Transverse colon (tissue), 4 donors: ENCODE results near the gene ALG9. TPM values are rescaled to one million over a fixed set of nuclear protein-coding genes. Genes with fewer than 3 reads are reported as not detected.

Experiments
- DNase-seq: peaks from one replicate; pipeline ENCODE4 v3.0.0-alpha.2; 2019
- H3K27ac ChIP-seq, 4 donors: fragments of 200-600 bp; sonication (generic); 2 replicates each; pipeline ENCODE4 v1.5.1; 2016 to 2018; ENCODE audit warnings: inconsistent platforms in 4 of 4
- H3K27me3 ChIP-seq: fragments of 200-600 bp; sonication (generic); 2 replicates; pipeline ENCODE4 v1.5.1; 2017; ENCODE audit warnings: inconsistent platforms
- H3K36me3 ChIP-seq, 4 donors: fragments of 200-600 bp; sonication (generic); 2 replicates each; pipeline ENCODE4 v1.5.1; 2017 to 2019; ENCODE audit warnings: inconsistent platforms in 4 of 4
- H3K4me1 ChIP-seq, 4 donors: fragments of 200-600 bp; sonication (generic); 2 replicates each; pipeline ENCODE4 v1.5.1; 2017 to 2020; ENCODE audit warnings: inconsistent platforms in 4 of 4
- H3K4me3 ChIP-seq, 4 donors: fragments of 200-600 bp; sonication (generic); 1 replicate in 1 of 4; 2 replicates in 3 of 4; pipeline versions ENCODE4 v1.5.1 to v1.6.1; 2017 to 2019; ENCODE audit warnings: inconsistent platforms in 4 of 4
- H3K9me3 ChIP-seq, 2 donors: fragments of 200-600 bp; sonication (generic); 2 replicates each; pipeline ENCODE4 v1.5.1; 2017 to 2019; ENCODE audit warnings: inconsistent platforms in 2 of 2
- CTCF ChIP-seq, 5 experiments: fragments of 200-600 bp in 3 of 5; fragments of 450-650 bp in 2 of 5; sonication (generic) in 3 of 5; IDR thresholded peaks; 1 replicate in 2 of 5; 2 replicates in 3 of 5; pipeline ENCODE4 v1.5.1; 2016 to 2017; ENCODE audit warnings: antibody characterized with exemption in 5 of 5, inconsistent platforms in 3 of 5, mild to moderate bottlenecking in 2 of 5, moderate library complexity in 1 of 5
- EP300 ChIP-seq: sonication (generic); formaldehyde crosslinking; IDR thresholded peaks from one replicate; pipeline ENCODE4 v1.6.1; 2017; ENCODE audit warnings: antibody characterized with exemption, low read depth
- POLR2A ChIP-seq: fragments of 450-650 bp; IDR thresholded peaks from one replicate; pipeline ENCODE4 v1.6.1; 2016; ENCODE audit warnings: antibody characterized with exemption, mild to moderate bottlenecking, moderate library complexity
- POLR2AphosphoS5 ChIP-seq, 3 donors: sonication (generic); formaldehyde crosslinking; IDR thresholded peaks; one replicate each; pipeline ENCODE4 v1.6.1; 2016; ENCODE audit warnings: antibody characterized with exemption in 3 of 3
- WGBS, 2 donors: methylation state at CpG; one replicate each; pipeline ENCODE4 v1.1.5; 2018; ENCODE audit warnings: low coverage in 1 of 2; 5-methylcytosine and 5-hydroxymethylcytosine counted together
- in situ Hi-C, 4 donors: fragments of 200-750 bp; cut with MboI; loops; one replicate each; pipeline versions ENCODE4 v1.15.0 to v1.15.1; 2017; ENCODE audit warnings: low sequenced_read_pairs in 3 of 4, low pct_ligation_motif_present in 1 of 4, low pct_unique_long_range_greater_than_20kb in 1 of 4
- intact Hi-C: fragments of 100-400 bp; cut with DNase I; formaldehyde crosslinking; loops from one replicate; pipeline ENCODE4 v1.15.1; 2023; ENCODE audit warnings: low total_unique reads
- total RNA-seq, 4 donors: library from RNA; depleted of rRNA; stranded (reverse); fragments of >200 nt; gene quantifications; one replicate each; pipeline ENCODE4 v1.1.0, GENCODE V29; 2016

ALG9 gene
- total RNA-seq, 4 donors from 2014 or later, result 18.4 to 51.1 (median 35.0) TPM

- in situ Hi-C loops (no loop called here), intact Hi-C loops (no loop called here)
- Histone ChIP-seq H3K27me3 (no peaks in the 10 kb centered on the region), H3K9me3 (no peaks in the 10 kb centered on the region), H3K36me3 (peaks cover 0 to 38% (median 7%) of the 10 kb centered on the region in 4 donors), H3K4me3 (no peak overlapping the region), H3K4me1 (peaks cover 0 to 25% (median 3%) of the 10 kb centered on the region in 4 donors), H3K27ac (no peak overlapping the region)
- no peak for DNase-seq
- TF ChIP-seq POLR2A, result no peak
- no peak for TF ChIP-seq POLR2AphosphoS5 (IDR thresholded peaks at IDR 0.05)
- no peak for TF ChIP-seq CTCF (IDR thresholded peaks at IDR 0.05)
- no peak for TF ChIP-seq EP300
- WGBS, 2 donors, result 62 to 75% methylated on average over 2 of the region's 2 CpGs
Observed at GRCh38 chr11:111741751-111742150, 129.6 kb downstream of the ALG9 start.

GRCh38 chr11:111739299-111739698, 132.1 kb downstream of the ALG9 start:
- H3K27ac ChIP-seq, result peak overlapping the region in 1 of 4 donors; percentile 93
- H3K4me1 ChIP-seq, result peaks cover 12 to 36% (median 24%) of the 10 kb centered on the region in 4 donors
- intact Hi-C loops (no loop called here), in situ Hi-C loops (no loop called here)
- H3K9me3 ChIP-seq, result no peaks in the 10 kb centered on the region
- 89 to 100% methylated on average over 2 of the region's 2 CpGs for WGBS, 2 donors
- H3K4me3 ChIP-seq, result no peak overlapping the region
- H3K27me3 ChIP-seq, result no peaks in the 10 kb centered on the region
- peaks cover 0 to 36% (median 7%) of the 10 kb centered on the region in 4 donors for H3K36me3 ChIP-seq
- TF ChIP-seq POLR2A (no peak), EP300 (no peak), POLR2AphosphoS5 (IDR thresholded peaks at IDR 0.05) (no peak), CTCF (IDR thresholded peaks at IDR 0.05) (no peak)
- DNase-seq, result no peak

- Histone ChIP-seq H3K4me1 (peaks cover 29 to 52% (median 38%) of the 10 kb centered on the region in 4 donors), H3K27ac (peak overlapping the region; percentile 85 to 93 (median 89)), H3K36me3 (peaks cover 0 to 22% (median 5%) of the 10 kb centered on the region in 4 donors), H3K4me3 (no peak overlapping the region), H3K9me3 (no peaks in the 10 kb centered on the region), H3K27me3 (no peaks in the 10 kb centered on the region)
- TF ChIP-seq POLR2A (no peak), EP300 (no peak), POLR2AphosphoS5 (IDR thresholded peaks at IDR 0.05) (no peak), CTCF (IDR thresholded peaks at IDR 0.05) (no peak)
- in situ Hi-C loops, result no loop called here
- 76% methylated on average over 13 of the region's 14 CpGs; no CpG with 5 or more reads in 1 of the 2 donors for WGBS, 2 donors
- intact Hi-C loops, result no loop called here
- no peak for DNase-seq
Observed at GRCh38 chr11:111737444-111738210, 133.8 kb downstream of the ALG9 start.

- intact Hi-C loops, result no loop called here
Observed at GRCh38 chr11:111736621-111737443, 134.5 kb downstream of the ALG9 start.

More at GRCh38 chr11:111736621-111737443, 134.5 kb downstream of the ALG9 start:
- H3K4me3 ChIP-seq, result no peak overlapping the region
- peaks cover 0 to 14% (median 3%) of the 10 kb centered on the region in 4 donors for H3K36me3 ChIP-seq
- H3K27me3 ChIP-seq, result no peaks in the 10 kb centered on the region
- H3K27ac ChIP-seq, result peak overlapping the region; percentile 85 to 93 (median 89)
- 79 to 83% methylated on average over 6 to 15 of the region's 15 CpGs for WGBS, 2 donors
- no peaks in the 10 kb centered on the region for H3K9me3 ChIP-seq
- no peak for DNase-seq
- in situ Hi-C loops, result no loop called here
- H3K4me1 ChIP-seq, result peaks cover 31 to 60% (median 40%) of the 10 kb centered on the region in 4 donors
- no peak for TF ChIP-seq POLR2A
- TF ChIP-seq POLR2AphosphoS5 (IDR thresholded peaks at IDR 0.05), result no peak
- no peak for TF ChIP-seq CTCF (IDR thresholded peaks at IDR 0.05)
- no peak for TF ChIP-seq EP300
